Keratinocyte (primary cell): ENCODE data around the gene TAS2R13. TPM values are rescaled to one million over a fixed set of nuclear protein-coding genes. Genes with fewer than 3 reads are reported as not detected.
A peak's percentile ranks its signal among the peaks of the same experiment; 100 is the strongest.

Experiments
- DNase-seq: peaks from one replicate; pipeline ENCODE4 v3.0.0-alpha.2; 2011; ENCODE audit warnings: low read depth, missing footprints, low spot score
- FAIRE-seq: peaks from 2 replicates; lab custom pipeline; 2011; peaks lifted over from hg19 to GRCh38; lab: Jason Lieb, UNC
- H2AFZ ChIP-seq: 2 replicates; pipeline ENCODE4 v1.6.0; 2012; ENCODE audit warnings: low read length, control low read depth, inconsistent platforms; ENCODE audit not compliant: control insufficient read depth
- H3K27ac ChIP-seq: 2 replicates; pipeline ENCODE4 v1.5.1; 2011; ENCODE audit warnings: low read length; ENCODE audit not compliant: control insufficient read depth, insufficient read depth
- H3K27me3 ChIP-seq: 3 replicates; pipeline ENCODE4 v1.6.0; 2011; ENCODE audit warnings: low read length; ENCODE audit not compliant: control insufficient read depth, insufficient read depth; ENCODE audit errors: extremely low read depth
- H3K36me3 ChIP-seq, 2 experiments: 2 replicates in 1 of 2; 3 replicates in 1 of 2; pipeline ENCODE4 v1.5.1; 2011; ENCODE audit warnings: low read length in 2 of 2, mild to moderate bottlenecking in 1 of 2; ENCODE audit not compliant: control insufficient read depth in 2 of 2, insufficient read depth in 2 of 2; ENCODE audit errors: extremely low read depth in 1 of 2
- H3K4me1 ChIP-seq: 3 replicates; pipeline ENCODE4 v1.5.1; 2011; ENCODE audit warnings: low read length; ENCODE audit not compliant: control insufficient read depth, insufficient read depth; ENCODE audit errors: extremely low read depth
- H3K4me2 ChIP-seq: 3 replicates; pipeline ENCODE4 v1.6.0; 2011; ENCODE audit warnings: low read depth, low read length; ENCODE audit not compliant: control insufficient read depth, insufficient read depth; ENCODE audit errors: extremely low read depth
- H3K4me3 ChIP-seq, 3 experiments: fragments of 200-600 bp in 1 of 3; sonication (generic) in 1 of 3; 2 replicates in 2 of 3; 3 replicates in 1 of 3; pipeline ENCODE4 v1.5.1; 2011 to 2016; ENCODE audit warnings: low read length in 3 of 3, mild to moderate bottlenecking in 3 of 3, control low read depth in 2 of 3, inconsistent platforms in 1 of 3, low read depth in 1 of 3, mixed read lengths in 1 of 3, mixed run types in 1 of 3, moderate library complexity in 1 of 3; ENCODE audit not compliant: control insufficient read depth in 2 of 3, insufficient read depth in 2 of 3; ENCODE audit errors: extremely low read depth in 1 of 3
- H3K79me2 ChIP-seq: 2 replicates; pipeline ENCODE4 v1.6.0; 2012; ENCODE audit warnings: low read length; ENCODE audit not compliant: control insufficient read depth, insufficient read depth
- H3K9ac ChIP-seq: 3 replicates; pipeline ENCODE4 v1.6.0; 2011; ENCODE audit warnings: low read length; ENCODE audit not compliant: control insufficient read depth, insufficient read depth; ENCODE audit errors: extremely low read depth
- H3K9me1 ChIP-seq: 3 replicates; pipeline ENCODE4 v1.6.0; 2011; ENCODE audit warnings: low read length; ENCODE audit not compliant: control insufficient read depth, insufficient read depth; ENCODE audit errors: extremely low read depth
- H3K9me3 ChIP-seq: 2 replicates; pipeline ENCODE4 v1.5.1; 2012; ENCODE audit warnings: low read depth, low read length; ENCODE audit not compliant: control insufficient read depth
- H4K20me1 ChIP-seq: 3 replicates; pipeline ENCODE4 v1.6.0; 2011; ENCODE audit warnings: low read length; ENCODE audit not compliant: control insufficient read depth, insufficient read depth; ENCODE audit errors: extremely low read depth
- CTCF ChIP-seq, 3 experiments: IDR thresholded peaks in 1 of 3; conservative IDR thresholded peaks in 1 of 3; optimal IDR thresholded peaks in 1 of 3; 2 replicates in 2 of 3; 3 replicates in 1 of 3; pipeline versions ENCODE3 to v1.5.1; 2011; ENCODE audit warnings: low read length in 3 of 3, mild to moderate bottlenecking in 3 of 3, moderate library complexity in 2 of 3, control low read depth in 1 of 3, inconsistent platforms in 1 of 3; ENCODE audit not compliant: insufficient read depth in 2 of 3; ENCODE audit errors: extremely low read depth in 1 of 3
- EZH2 ChIP-seq: IDR thresholded peaks from one replicate; pipeline ENCODE4 v1.6.1; 2012; ENCODE audit warnings: inconsistent platforms, mild to moderate bottlenecking, low read length, moderate library complexity
- dilution Hi-C: fragments of 300-500 bp; cut with MboI; formaldehyde crosslinking; loops from one replicate; pipeline ENCODE4 v1.7.0; 2020; ENCODE audit warnings: low sequenced_read_pairs; ENCODE audit not compliant: extremely low pct_ligation_motif_present
- polyA plus RNA-seq, 5 experiments: library from polyadenylated mRNA; depleted of rRNA in 3 of 5; stranded (reverse) in 3 of 5; stranded (forward) in 1 of 5; unstranded in 1 of 5; fragments of >200 nt; gene quantifications; 1 replicate in 1 of 5; 2 replicates in 3 of 5; 3 replicates in 1 of 5; pipeline versions ENCODE4 v1.2.1 to v1.2.3, GENCODE V29; 2011 to 2012; ENCODE audit warnings: missing spikeins in 2 of 5, low read depth in 1 of 5, low replicate concordance in 1 of 5

TAS2R13 gene
- polyA plus RNA-seq, 1 donor (not counting 4 experiments of a cell fraction or from before 2014, with no cell fraction given), result 0.14 TPM

- H3K9ac ChIP-seq, result no peak overlapping the region
- H3K9me3 ChIP-seq, result no peaks in the 10 kb centered on the region
- no peak overlapping the region for H3K27ac ChIP-seq
- H3K4me2 ChIP-seq, result no peak overlapping the region
- H3K9me1 ChIP-seq, result no peaks in the 10 kb centered on the region
- H2AFZ ChIP-seq, result no peak overlapping the region
- dilution Hi-C loops, result no loop called here
- no peaks in the 10 kb centered on the region for H4K20me1 ChIP-seq
- no peak overlapping the region for H3K4me3 ChIP-seq
- H3K27me3 ChIP-seq, result no peaks in the 10 kb centered on the region
- FAIRE-seq (no peak), DNase-seq (no peak)
- H3K36me3 ChIP-seq, result no peaks in the 10 kb centered on the region
- H3K4me1 ChIP-seq, result peaks cover 38% of the 10 kb centered on the region
- no peaks in the 10 kb centered on the region for H3K79me2 ChIP-seq
- no peak for TF ChIP-seq EZH2
- TF ChIP-seq CTCF (optimal IDR thresholded peaks at IDR 0.05 in 1 of 3, IDR thresholded peaks at IDR 0.05 in 1 of 3, conservative IDR thresholded peaks at IDR 0.05 in 1 of 3; ENCODE audit: extremely low read depth in 1 of 3, insufficient read depth in 2 of 3, low read length in 3 of 3), result no peak
Measured at GRCh38 chr12:10943167-10943566, 33.8 kb upstream of the TAS2R13 start.

GRCh38 chr12:10941916-10942607 lies 32.7 kb upstream of the TAS2R13 start:
- no peaks in the 10 kb centered on the region for H3K36me3 ChIP-seq
- peaks cover 38% of the 10 kb centered on the region for H3K4me1 ChIP-seq
- H3K27me3 ChIP-seq, result no peaks in the 10 kb centered on the region
- H3K27ac ChIP-seq, result peak overlapping the region; percentile 77
- H3K9me3 ChIP-seq, result no peaks in the 10 kb centered on the region
- H3K9ac ChIP-seq, result peak overlapping the region; percentile 55
- dilution Hi-C loops, result no loop called here
- TF ChIP-seq CTCF (optimal IDR thresholded peaks at IDR 0.05 in 1 of 3, IDR thresholded peaks at IDR 0.05 in 1 of 3, conservative IDR thresholded peaks at IDR 0.05 in 1 of 3; ENCODE audit: extremely low read depth in 1 of 3, insufficient read depth in 2 of 3, low read length in 3 of 3) (no peak), EZH2 (no peak)
- peak; percentile 59 for DNase-seq
- no peaks in the 10 kb centered on the region for H3K9me1 ChIP-seq
- H3K4me2 ChIP-seq, result peak overlapping the region; percentile 69
- H3K79me2 ChIP-seq, result no peaks in the 10 kb centered on the region
- FAIRE-seq, result peak; percentile 100
- no peaks in the 10 kb centered on the region for H4K20me1 ChIP-seq
- H2AFZ ChIP-seq, result peak overlapping the region; percentile 90
- no peak overlapping the region for H3K4me3 ChIP-seq
